HEK293 (cell line): ENCODE results near the gene NXPH2.

Source experiments
- CTCF ChIA-PET: fragments of 350-600 bp; formaldehyde crosslinking; extraction: SDS; loops from one replicate; lab custom pipeline; 2021; ENCODE audit warnings: antibody characterized with exemption; lab: Yijun Ruan, JAX
- POLR2A ChIA-PET: fragments of 300-600 bp; formaldehyde crosslinking; extraction: SDS; loops from one replicate; lab custom pipeline; 2020; ENCODE audit warnings: antibody characterized with exemption, inconsistent platforms; lab: Yijun Ruan, JAX
- H3K27ac ChIP-seq: fragments of 200-500 bp; sonication (Bioruptor generic); 2 replicates; pipeline ENCODE4 v1.5.1; 2014; ENCODE audit warnings: low read depth, low read length, control low read depth, inconsistent platforms; ENCODE audit errors: extremely low read depth
- H3K36me3 ChIP-seq, 2 experiments: fragments of 200-500 bp in 1 of 2; sonication (Bioruptor generic) in 1 of 2; 1 replicate in 1 of 2; 2 replicates in 1 of 2; pipeline ENCODE4 v1.5.1; 2014 to 2017; ENCODE audit warnings: inconsistent platforms in 2 of 2, low read length in 2 of 2; ENCODE audit not compliant: control insufficient read depth in 2 of 2, insufficient read depth in 1 of 2
- H3K4me1 ChIP-seq: fragments of 200-500 bp; sonication (Bioruptor generic); 2 replicates; pipeline ENCODE4 v1.5.1; 2014; ENCODE audit warnings: mild to moderate bottlenecking, low read length, inconsistent platforms; ENCODE audit not compliant: control insufficient read depth, insufficient read depth
- H3K4me3 ChIP-seq: 2 replicates; pipeline ENCODE4 v1.5.1; 2011; ENCODE audit warnings: low read depth, mild to moderate bottlenecking, control low read depth, low read length, moderate library complexity
- H3K9me3 ChIP-seq: fragments of 200-500 bp; sonication (Bioruptor generic); 2 replicates; pipeline ENCODE4 v1.5.1; 2014; ENCODE audit warnings: low read depth, low read length, inconsistent platforms; ENCODE audit not compliant: control insufficient read depth, insufficient read depth
- FEZF1 ChIP-seq: fragments of 450-650 bp; formaldehyde crosslinking; IDR thresholded peaks from 2 replicates; pipeline ENCODE4 v1.5.1; 2016; ENCODE audit warnings: missing biosample characterization, missing genetic modification characterization
- HIC1 ChIP-seq: fragments of 450-650 bp; formaldehyde crosslinking; IDR thresholded peaks from 2 replicates; pipeline ENCODE4 v1.5.1; 2016; ENCODE audit warnings: missing biosample characterization, missing genetic modification characterization
- IKZF3 ChIP-seq: fragments of 450-650 bp; IDR thresholded peaks from 2 replicates; pipeline ENCODE4 v1.5.0; 2018; ENCODE audit warnings: missing biosample characterization, mild to moderate bottlenecking, missing genetic modification characterization, moderate library complexity
- KLF16 ChIP-seq: fragments of 450-650 bp; formaldehyde crosslinking; IDR thresholded peaks from 2 replicates; pipeline ENCODE4 v1.5.1; 2017; ENCODE audit warnings: missing biosample characterization, missing genetic modification characterization
- KLF8 ChIP-seq: fragments of 450-650 bp; formaldehyde crosslinking; IDR thresholded peaks from 2 replicates; pipeline ENCODE4 v1.5.1; 2016; ENCODE audit warnings: missing biosample characterization, missing genetic modification characterization
- KLF9 ChIP-seq: fragments of 450-650 bp; formaldehyde crosslinking; IDR thresholded peaks from 2 replicates; pipeline ENCODE4 v1.5.1; 2016; ENCODE audit warnings: missing biosample characterization, missing genetic modification characterization, low read depth
- OSR2 ChIP-seq: fragments of 450-650 bp; formaldehyde crosslinking; IDR thresholded peaks from 2 replicates; pipeline ENCODE4 v1.5.1; 2016; ENCODE audit warnings: missing biosample characterization, missing genetic modification characterization
- OVOL3 ChIP-seq: fragments of 450-650 bp; formaldehyde crosslinking; IDR thresholded peaks from 2 replicates; pipeline ENCODE4 v1.5.1; 2016; ENCODE audit warnings: missing biosample characterization, missing genetic modification characterization
- PRDM1 ChIP-seq: fragments of 450-650 bp; formaldehyde crosslinking; IDR thresholded peaks from 2 replicates; pipeline ENCODE4; 2016; ENCODE audit warnings: missing biosample characterization, missing genetic modification characterization
- SETDB1 ChIP-seq: IDR thresholded peaks from one replicate; pipeline ENCODE4 v1.6.1; 2017; ENCODE audit warnings: mild to moderate bottlenecking, low read length, moderate library complexity, mixed read lengths; ENCODE audit not compliant: insufficient read length
- ZFHX2 ChIP-seq: fragments of 450-650 bp; formaldehyde crosslinking; conservative IDR thresholded peaks from 2 replicates; pipeline ENCODE4 v1.5.1; 2016; ENCODE audit warnings: missing biosample characterization, missing genetic modification characterization
- ZNF239 ChIP-seq: fragments of 450-650 bp; formaldehyde crosslinking; IDR thresholded peaks from 2 replicates; pipeline ENCODE4 v1.5.1; 2016; ENCODE audit warnings: missing biosample characterization, missing genetic modification characterization
- ZNF274 ChIP-seq, 2 experiments: fragments of 200-500 bp in 1 of 2; fragments of 450-650 bp in 1 of 2; sonication (Bioruptor generic) in 1 of 2; formaldehyde crosslinking in 1 of 2; IDR thresholded peaks; 2 replicates each; pipeline versions ENCODE4 v1.5.1 to v1.6.1; 2014 to 2016; ENCODE audit warnings: borderline replicate concordance in 1 of 2, inconsistent platforms in 1 of 2, low read length in 1 of 2, missing biosample characterization in 1 of 2, missing genetic modification characterization in 1 of 2
- ZNF280D ChIP-seq: fragments of 450-650 bp; formaldehyde crosslinking; IDR thresholded peaks from 2 replicates; pipeline ENCODE4 v1.5.1; 2016; ENCODE audit warnings: missing biosample characterization, missing genetic modification characterization
- ZNF341 ChIP-seq: fragments of 450-650 bp; formaldehyde crosslinking; IDR thresholded peaks from 2 replicates; pipeline ENCODE4; 2016; ENCODE audit warnings: low read depth, missing biosample characterization, missing genetic modification characterization
- ZNF350 ChIP-seq: fragments of 450-650 bp; formaldehyde crosslinking; IDR thresholded peaks from 2 replicates; pipeline ENCODE4 v1.5.0; 2017; ENCODE audit warnings: missing biosample characterization, mild to moderate bottlenecking, missing genetic modification characterization
- ZNF423 ChIP-seq: fragments of 450-650 bp; formaldehyde crosslinking; IDR thresholded peaks from 2 replicates; pipeline ENCODE4 v1.5.1; 2016; ENCODE audit warnings: missing biosample characterization, missing genetic modification characterization
- ZNF707 ChIP-seq: fragments of 450-650 bp; formaldehyde crosslinking; IDR thresholded peaks from 2 replicates; pipeline ENCODE4 v1.5.1; 2016; ENCODE audit warnings: missing biosample characterization, missing genetic modification characterization
- ZNF776 ChIP-seq: fragments of 450-650 bp; formaldehyde crosslinking; IDR thresholded peaks from 2 replicates; pipeline ENCODE4 v1.5.0; 2017; ENCODE audit warnings: missing biosample characterization, missing genetic modification characterization, borderline replicate concordance
- ZNF777 ChIP-seq: fragments of 450-650 bp; formaldehyde crosslinking; IDR thresholded peaks from 2 replicates; pipeline ENCODE4 v1.5.1; 2017; ENCODE audit warnings: missing biosample characterization, missing genetic modification characterization, borderline replicate concordance
- ZNF837 ChIP-seq: fragments of 450-650 bp; formaldehyde crosslinking; IDR thresholded peaks from 2 replicates; pipeline ENCODE4 v1.5.1; 2016; ENCODE audit warnings: missing biosample characterization, missing genetic modification characterization
- TF ChIP-seq, protein P1 (sequence below): fragments of 450-650 bp; formaldehyde crosslinking; IDR thresholded peaks from 2 replicates; pipeline ENCODE4 v1.5.1; 2016; ENCODE audit warnings: missing biosample characterization, missing genetic modification characterization, low read depth
- TF ChIP-seq, protein P2 (sequence below): fragments of 450-650 bp; IDR thresholded peaks from 2 replicates; pipeline ENCODE4 v1.5.1; 2018; ENCODE audit warnings: missing biosample characterization, mild to moderate bottlenecking, missing genetic modification characterization
- TF ChIP-seq, protein P3 (sequence below): fragments of 450-650 bp; formaldehyde crosslinking; optimal IDR thresholded peaks from 2 replicates; pipeline ENCODE3; 2016; ENCODE audit warnings: missing biosample characterization, mild to moderate bottlenecking, missing genetic modification characterization

Gene NXPH2

GRCh38 chr2:138626148-138626547, 154.0 kb downstream of the NXPH2 start (continued):
- TF ChIP-seq ZFHX2 (tag by site-specific recombination), result no peak
- no peak for TF ChIP-seq ZNF707 (tag by site-specific recombination)
- TF ChIP-seq, protein P1, sequence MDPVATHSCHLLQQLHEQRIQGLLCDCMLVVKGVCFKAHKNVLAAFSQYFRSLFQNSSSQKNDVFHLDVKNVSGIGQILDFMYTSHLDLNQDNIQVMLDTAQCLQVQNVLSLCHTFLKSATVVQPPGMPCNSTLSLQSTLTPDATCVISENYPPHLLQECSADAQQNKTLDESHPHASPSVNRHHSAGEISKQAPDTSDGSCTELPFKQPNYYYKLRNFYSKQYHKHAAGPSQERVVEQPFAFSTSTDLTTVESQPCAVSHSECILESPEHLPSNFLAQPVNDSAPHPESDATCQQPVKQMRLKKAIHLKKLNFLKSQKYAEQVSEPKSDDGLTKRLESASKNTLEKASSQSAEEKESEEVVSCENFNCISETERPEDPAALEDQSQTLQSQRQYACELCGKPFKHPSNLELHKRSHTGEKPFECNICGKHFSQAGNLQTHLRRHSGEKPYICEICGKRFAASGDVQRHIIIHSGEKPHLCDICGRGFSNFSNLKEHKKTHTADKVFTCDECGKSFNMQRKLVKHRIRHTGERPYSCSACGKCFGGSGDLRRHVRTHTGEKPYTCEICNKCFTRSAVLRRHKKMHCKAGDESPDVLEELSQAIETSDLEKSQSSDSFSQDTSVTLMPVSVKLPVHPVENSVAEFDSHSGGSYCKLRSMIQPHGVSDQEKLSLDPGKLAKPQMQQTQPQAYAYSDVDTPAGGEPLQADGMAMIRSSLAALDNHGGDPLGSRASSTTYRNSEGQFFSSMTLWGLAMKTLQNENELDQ, result no peak
- no peak for TF ChIP-seq ZNF777
- TF ChIP-seq ZNF280D, result no peak
- TF ChIP-seq, protein P2, sequence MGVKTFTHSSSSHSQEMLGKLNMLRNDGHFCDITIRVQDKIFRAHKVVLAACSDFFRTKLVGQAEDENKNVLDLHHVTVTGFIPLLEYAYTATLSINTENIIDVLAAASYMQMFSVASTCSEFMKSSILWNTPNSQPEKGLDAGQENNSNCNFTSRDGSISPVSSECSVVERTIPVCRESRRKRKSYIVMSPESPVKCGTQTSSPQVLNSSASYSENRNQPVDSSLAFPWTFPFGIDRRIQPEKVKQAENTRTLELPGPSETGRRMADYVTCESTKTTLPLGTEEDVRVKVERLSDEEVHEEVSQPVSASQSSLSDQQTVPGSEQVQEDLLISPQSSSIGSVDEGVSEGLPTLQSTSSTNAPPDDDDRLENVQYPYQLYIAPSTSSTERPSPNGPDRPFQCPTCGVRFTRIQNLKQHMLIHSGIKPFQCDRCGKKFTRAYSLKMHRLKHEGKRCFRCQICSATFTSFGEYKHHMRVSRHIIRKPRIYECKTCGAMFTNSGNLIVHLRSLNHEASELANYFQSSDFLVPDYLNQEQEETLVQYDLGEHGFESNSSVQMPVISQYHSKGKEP (tag by site-specific recombination), result no peak
- TF ChIP-seq KLF8 (tag by site-specific recombination), result no peak

GRCh38 chr2:138622613-138623012, 157.6 kb downstream of the NXPH2 start:
- no peak for TF ChIP-seq FEZF1 (tag by site-specific recombination)
- no peak for TF ChIP-seq ZNF350 (tag by site-specific recombination)
- no peak for TF ChIP-seq IKZF3 (tag by site-specific recombination)
- TF ChIP-seq ZNF776 (tag by site-specific recombination), result no peak
- no peak for TF ChIP-seq ZNF423 (tag by site-specific recombination)
- TF ChIP-seq OVOL3 (tag by site-specific recombination), result no peak
- no peak for TF ChIP-seq OSR2 (tag by site-specific recombination)
- H3K4me3 ChIP-seq, result no peak overlapping the region
- H3K4me1 ChIP-seq, result no peaks in the 10 kb centered on the region
- no peaks in the 10 kb centered on the region for H3K9me3 ChIP-seq
- no peaks in the 10 kb centered on the region for H3K36me3 ChIP-seq
- POLR2A ChIA-PET, result no interaction called here
- CTCF ChIA-PET, result no interaction called here
- H3K27ac ChIP-seq, result no peak overlapping the region

DNA sequence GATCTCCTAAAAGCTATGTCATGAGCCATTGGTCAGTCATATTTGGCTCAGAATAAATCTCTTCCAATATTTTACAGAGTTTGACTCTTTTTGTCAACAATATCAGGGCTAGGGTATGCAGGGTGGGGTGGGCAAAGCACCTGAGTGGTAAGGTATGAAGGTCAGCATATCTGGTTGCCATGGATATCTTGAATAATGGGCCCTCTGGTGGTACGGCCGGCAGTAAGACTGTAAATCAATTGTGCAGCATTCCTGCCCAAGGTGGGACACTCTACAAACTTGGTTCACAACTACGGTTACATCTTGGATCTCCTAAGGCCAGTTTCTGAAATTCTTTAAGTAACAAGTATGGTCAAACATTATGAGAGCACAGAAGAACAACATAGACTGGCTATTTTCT, 159.1 kb downstream of the NXPH2 start:
- Histone ChIP-seq H3K27ac (no peak overlapping the region), H3K36me3 (no peaks in the 10 kb centered on the region), H3K4me1 (no peaks in the 10 kb centered on the region), H3K9me3 (no peaks in the 10 kb centered on the region), H3K4me3 (no peak overlapping the region)
- CTCF ChIA-PET, result interaction anchor here (0.6 kb wide), 1 partner anchor 169 kb away, joined by 3 read pairs; no protein-coding TSS in a partner anchor
- POLR2A ChIA-PET, result no interaction called here
- TF ChIP-seq FEZF1 (tag by site-specific recombination) (no peak), ZNF837 (tag by site-specific recombination) (no peak), KLF9 (tag by site-specific recombination) (no peak), PRDM1 (tag by site-specific recombination) (no peak), SETDB1 (no peak), ZNF274 (IDR thresholded peaks at IDR 0.05; ENCODE audit: low read length) (no peak), ZNF274 (tag by site-specific recombination; IDR thresholded peaks at IDR 0.05; ENCODE audit: borderline replicate concordance) (no peak), HIC1 (tag by site-specific recombination) (no peak), ZNF341 (tag by site-specific recombination) (no peak), KLF16 (no peak), ZNF239 (no peak)
- TF ChIP-seq, protein P3, sequence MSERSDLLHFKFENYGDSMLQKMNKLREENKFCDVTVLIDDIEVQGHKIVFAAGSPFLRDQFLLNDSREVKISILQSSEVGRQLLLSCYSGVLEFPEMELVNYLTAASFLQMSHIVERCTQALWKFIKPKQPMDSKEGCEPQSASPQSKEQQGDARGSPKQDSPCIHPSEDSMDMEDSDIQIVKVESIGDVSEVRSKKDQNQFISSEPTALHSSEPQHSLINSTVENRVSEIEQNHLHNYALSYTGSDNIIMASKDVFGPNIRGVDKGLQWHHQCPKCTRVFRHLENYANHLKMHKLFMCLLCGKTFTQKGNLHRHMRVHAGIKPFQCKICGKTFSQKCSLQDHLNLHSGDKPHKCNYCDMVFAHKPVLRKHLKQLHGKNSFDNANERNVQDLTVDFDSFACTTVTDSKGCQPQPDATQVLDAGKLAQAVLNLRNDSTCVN (tag by site-specific recombination), result no peak
